Endothelial cell of umbilical vein (primary cell): ENCODE data around the gene TRAK1. TPM values are rescaled to one million over a fixed set of nuclear protein-coding genes. Genes with fewer than 3 reads are reported as not detected.

Experiments
- BruUV-seq: library from RNA; stranded (reverse); fragments of 400-500 nt; replicated peaks from 2 replicates; lab custom pipeline; 2021; lab: Mats Ljungman, UMichigan
- CTCF ChIA-PET: fragments of 300-600, 350-600 bp; sonication (Branson Sonifier 250); formaldehyde crosslinking; loops from one replicate; lab custom pipeline; 2021; ENCODE audit warnings: antibody characterized with exemption, inconsistent platforms; lab: Charles Lee
- POLR2A ChIA-PET: fragments of 300-600, 350-600 bp; sonication (Branson Sonifier 250); formaldehyde crosslinking; loops from one replicate; lab custom pipeline; 2021; ENCODE audit warnings: antibody characterized with exemption, inconsistent platforms; lab: Charles Lee
- DNase-seq: peaks from one replicate; pipeline ENCODE4 v3.0.0-alpha.2; 2011; ENCODE audit warnings: low read depth, low spot score
- FAIRE-seq: peaks from 2 replicates; lab custom pipeline; 2011; peaks lifted over from hg19 to GRCh38; lab: Jason Lieb, UNC
- H2AFZ ChIP-seq: 2 replicates; pipeline ENCODE4 v1.6.0; 2012; ENCODE audit warnings: low read depth, low read length, control low read depth, inconsistent platforms
- H3K27ac ChIP-seq: 2 replicates; pipeline ENCODE4 v1.5.1; 2011; ENCODE audit warnings: low read depth, mild to moderate bottlenecking, control low read depth, low read length, moderate library complexity; ENCODE audit not compliant: insufficient read depth
- H3K27me3 ChIP-seq, 2 experiments: 2 replicates each; pipeline versions ENCODE4 v1.6.0 to v1.6.1; 2011; ENCODE audit warnings: low read length in 2 of 2, mixed read lengths in 1 of 2; ENCODE audit not compliant: control insufficient read depth in 2 of 2, insufficient read depth in 2 of 2
- H3K36me3 ChIP-seq, 2 experiments: 2 replicates in 1 of 2; 3 replicates in 1 of 2; pipeline ENCODE4 v1.5.1; 2011; ENCODE audit warnings: low read length in 2 of 2, mild to moderate bottlenecking in 1 of 2, moderate library complexity in 1 of 2; ENCODE audit not compliant: control insufficient read depth in 2 of 2, insufficient read depth in 2 of 2; ENCODE audit errors: extremely low read depth in 1 of 2
- H3K4me1 ChIP-seq: 3 replicates; pipeline ENCODE4 v1.5.1; 2011; ENCODE audit warnings: mild to moderate bottlenecking, low read length; ENCODE audit not compliant: control insufficient read depth, insufficient read depth; ENCODE audit errors: extremely low read depth
- H3K4me2 ChIP-seq: 2 replicates; pipeline ENCODE4 v1.6.1; 2011; ENCODE audit warnings: low read length, control low read depth, mixed read lengths; ENCODE audit not compliant: insufficient read depth
- H3K4me3 ChIP-seq, 3 experiments: fragments of 200-600 bp in 1 of 3; sonication (generic), shearing (Covaris generic) in 1 of 3; replicated peaks in 1 of 3; 2 replicates each; pipeline ENCODE4 v1.5.1; 2011 to 2016; ENCODE audit warnings: control low read depth in 3 of 3, low read length in 3 of 3, mild to moderate bottlenecking in 2 of 3, inconsistent platforms in 1 of 3, low read depth in 1 of 3, moderate library complexity in 1 of 3; ENCODE audit not compliant: insufficient read depth in 1 of 3
- H3K79me2 ChIP-seq: 2 replicates; pipeline ENCODE4 v1.6.0; 2012; ENCODE audit warnings: low read length, inconsistent platforms; ENCODE audit not compliant: control insufficient read depth, insufficient read depth
- H3K9ac ChIP-seq: replicated peaks from 2 replicates; pipeline ENCODE3; 2011; ENCODE audit warnings: low read length, control low read depth; ENCODE audit not compliant: insufficient read depth; ENCODE audit errors: extremely low read depth
- H3K9me1 ChIP-seq: replicated peaks from 3 replicates; pipeline ENCODE4 v1.6.0; 2011; ENCODE audit warnings: mild to moderate bottlenecking, low read length; ENCODE audit not compliant: control insufficient read depth, insufficient read depth; ENCODE audit errors: extremely low read depth
- H3K9me3 ChIP-seq: replicated peaks from 2 replicates; pipeline ENCODE4 v1.5.1; 2012; ENCODE audit warnings: low read length, inconsistent platforms; ENCODE audit not compliant: control insufficient read depth, insufficient read depth
- H4K20me1 ChIP-seq: replicated peaks from 2 replicates; pipeline ENCODE3; 2011; ENCODE audit warnings: mild to moderate bottlenecking, low read length; ENCODE audit not compliant: control insufficient read depth, insufficient read depth; ENCODE audit errors: extremely low read depth
- CTCF ChIP-seq, 2 donors: IDR thresholded peaks; 1 replicate in 1 of 2; 2 replicates in 1 of 2; pipeline ENCODE4 v1.5.1; 2011; ENCODE audit warnings: low read length in 2 of 2, mild to moderate bottlenecking in 2 of 2, moderate library complexity in 2 of 2, control low read depth in 1 of 2, inconsistent platforms in 1 of 2, low read depth in 1 of 2; ENCODE audit not compliant: insufficient read depth in 1 of 2; ENCODE audit errors: extremely low read depth in 1 of 2
- EZH2 ChIP-seq: IDR thresholded peaks from 2 replicates; pipeline ENCODE4 v1.6.1; 2012; ENCODE audit warnings: borderline replicate concordance, low read depth, mild to moderate bottlenecking, moderate library complexity, low read length, inconsistent platforms; ENCODE audit not compliant: severe bottlenecking
- FOS ChIP-seq: IDR thresholded peaks from 2 replicates; pipeline ENCODE4 v1.6.1; 2011; ENCODE audit warnings: mild to moderate bottlenecking, low read length, moderate library complexity, borderline replicate concordance; ENCODE audit not compliant: insufficient read depth
- GATA2 ChIP-seq: IDR thresholded peaks from 2 replicates; pipeline ENCODE4 v1.7.0; 2011; ENCODE audit warnings: low read depth, mild to moderate bottlenecking, moderate library complexity, mixed read lengths, low read length; ENCODE audit not compliant: insufficient read length, insufficient read depth
- JUN ChIP-seq: IDR thresholded peaks from 2 replicates; pipeline ENCODE4 v1.6.1; 2011; ENCODE audit warnings: borderline replicate concordance, low read depth; ENCODE audit not compliant: insufficient read length, insufficient read depth
- MAX ChIP-seq: IDR thresholded peaks from 2 replicates; pipeline ENCODE4 v1.6.1; 2011; ENCODE audit not compliant: insufficient read depth, insufficient read length
- MYC ChIP-seq: IDR thresholded peaks from one replicate; pipeline ENCODE4 v1.6.1; 2011; ENCODE audit warnings: mild to moderate bottlenecking, low read depth, low read length
- POLR2A ChIP-seq: IDR thresholded peaks from 2 replicates; pipeline ENCODE4 v1.6.1; 2012; ENCODE audit warnings: low read depth, mild to moderate bottlenecking, control low read depth, low read length
- POLR2AphosphoS5 ChIP-seq: IDR thresholded peaks from 2 replicates; pipeline ENCODE4 v1.6.1; 2012; ENCODE audit warnings: low read depth, mild to moderate bottlenecking, control low read depth, low read length, moderate library complexity; ENCODE audit not compliant: insufficient read depth
- dilution Hi-C: fragments of 300-500 bp; cut with MboI; formaldehyde crosslinking; loops from one replicate; pipeline ENCODE4 v1.15.0; 2019; ENCODE audit warnings: low sequenced_read_pairs; ENCODE audit not compliant: extremely low pct_ligation_motif_present
- intact Hi-C: fragments of 100-400 bp; cut with micrococcal nuclease; formaldehyde crosslinking; loops from one replicate; pipeline ENCODE4 v1.10.0; 2022
- polyA plus RNA-seq, 4 experiments: library from polyadenylated mRNA; depleted of rRNA in 3 of 4; stranded (reverse) in 3 of 4; unstranded in 1 of 4; fragments of >200 nt; gene quantifications; 2 replicates each; pipeline versions ENCODE4 v1.2.1 to v1.2.3, GENCODE V29; 2011 to 2012; ENCODE audit warnings: missing spikeins in 1 of 4
- total RNA-seq: library from RNA; stranded (reverse); gene quantifications from 2 replicates; pipeline ENCODE4 v1.2.3, GENCODE V29; 2021

Gene TRAK1
- total and polyA plus RNA-seq, 2 donors (not counting 3 experiments of a cell fraction or from before 2014, with no cell fraction given) = 38.5 to 59.6 TPM

- H3K27me3 ChIP-seq = no peaks in the 10 kb centered on the region
- H2AFZ ChIP-seq = no peak overlapping the region
- H3K9me1 ChIP-seq = no peaks in the 10 kb centered on the region
- ChIA-PET POLR2A (no interaction called here), CTCF (interaction anchor here (2.9 kb wide), 1 partner anchor 14 kb away, joined by 16 read pairs; no protein-coding TSS in a partner anchor)
- DNase-seq (no peak), FAIRE-seq (no peak)
- no peak overlapping the region for H3K27ac ChIP-seq
- H3K9me3 ChIP-seq = no peaks in the 10 kb centered on the region
- no peaks in the 10 kb centered on the region for H3K4me1 ChIP-seq
- BruUV-seq = no TSS peak
- H3K4me2 ChIP-seq = no peak overlapping the region
- no peaks in the 10 kb centered on the region for H3K79me2 ChIP-seq
- dilution Hi-C loops (no loop called here), intact Hi-C loops (no loop called here)
- H3K36me3 ChIP-seq = peaks cover 17 to 18% of the 10 kb centered on the region in 2 experiments
- no peak for TF ChIP-seq MYC
- TF ChIP-seq EZH2 = no peak
- TF ChIP-seq CTCF (IDR thresholded peaks at IDR 0.05; ENCODE audit: extremely low read depth in 1 of 2, insufficient read depth in 1 of 2, low read depth in 1 of 2, low read length in 2 of 2) = no peak
- no peak for TF ChIP-seq GATA2
- TF ChIP-seq POLR2A = no peak
- no peak for TF ChIP-seq JUN
- no peak for TF ChIP-seq MAX
- TF ChIP-seq POLR2AphosphoS5 = no peak
- no peak for TF ChIP-seq FOS
- H4K20me1 ChIP-seq = no peaks in the 10 kb centered on the region
- no peak overlapping the region for H3K4me3 ChIP-seq
- H3K9ac ChIP-seq = no peak overlapping the region
Measured at GRCh38 chr3:42204867-42205599, 113.9 kb downstream of the TRAK1 start.
